Measurements from ENCODE around the gene WBP1L.
"Not testable (repeated sequence)": the region's sequence is repeated elsewhere in the genome, so short reads cannot be mapped to it uniquely, and the experiment has no call there.

Gene WBP1L

DNA sequence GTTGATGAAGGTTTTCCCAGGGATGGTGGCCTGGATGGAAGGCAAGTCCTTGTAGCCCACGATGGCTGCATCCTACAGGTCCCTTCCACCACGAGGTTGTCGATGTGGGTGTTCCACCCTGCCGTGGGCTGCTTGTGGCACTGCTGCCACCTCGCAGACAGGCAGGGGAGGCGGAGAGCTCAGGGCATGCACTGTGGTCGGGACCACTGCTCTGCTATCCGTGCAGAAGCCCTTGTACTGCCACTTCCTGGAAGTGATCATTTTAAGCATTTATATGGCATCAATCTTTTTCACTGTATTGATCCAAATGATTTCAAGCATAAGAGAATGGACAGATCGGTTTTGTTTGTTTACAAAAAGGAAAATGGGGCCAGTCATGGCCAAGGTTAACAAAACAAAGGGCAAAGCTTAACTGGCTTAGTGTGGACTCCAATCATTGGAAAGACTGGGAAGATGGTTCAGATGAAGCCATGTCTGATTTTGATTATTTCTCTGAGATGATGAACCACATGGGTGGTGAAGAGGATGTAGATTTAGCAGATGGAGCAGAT lies 101.7 kb downstream of the WBP1L start:
- no peak for DNase-seq

- no peak for DNase-seq
These were observed 106.3 kb downstream of the WBP1L start for GRCh38 chr10:102850025-102850518.

GRCh38 chr10:102853237-102853636 lies 109.5 kb downstream of the WBP1L start:
- not testable (repeated sequence) for DNase-seq

- DNase-seq: not testable (repeated sequence)
These were observed 112.1 kb downstream of the WBP1L start for GRCh38 chr10:102855731-102856436.

DNA sequence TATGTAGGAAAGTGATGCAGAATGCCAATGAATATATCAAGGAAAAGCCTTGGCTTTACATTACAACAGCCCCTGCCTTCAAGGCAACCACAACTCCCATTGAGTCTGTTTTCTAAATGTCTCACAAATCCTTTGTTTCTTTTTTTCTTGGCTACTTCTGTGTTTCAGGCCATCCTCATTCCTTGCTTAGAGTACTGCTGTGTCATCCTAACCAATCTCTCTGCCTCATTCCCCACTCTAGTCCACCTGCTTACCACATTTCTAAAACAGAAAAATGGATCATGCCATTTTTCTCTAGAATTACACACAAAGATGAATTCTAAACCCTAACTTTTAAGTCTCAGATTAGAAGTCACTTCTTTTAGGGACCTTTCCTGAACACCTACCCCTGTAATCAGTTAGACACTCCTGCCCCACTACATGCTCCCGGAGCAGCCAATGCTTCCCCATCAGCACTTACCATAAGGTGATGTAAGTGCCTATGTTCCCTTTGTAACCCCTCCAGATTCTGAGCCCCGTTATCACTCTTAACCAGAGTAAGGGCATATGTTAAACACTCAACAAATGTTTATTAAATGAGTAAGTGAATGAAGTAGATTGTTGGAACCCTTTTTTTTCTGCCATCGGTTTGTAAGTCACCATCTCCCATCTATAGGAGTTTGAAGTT lies 113.1 kb downstream of the WBP1L start:
- DNase-seq: no peak

- DNase-seq: no peak
These were observed 116.2 kb downstream of the WBP1L start for GRCh38 chr10:102859911-102860310.

DNA sequence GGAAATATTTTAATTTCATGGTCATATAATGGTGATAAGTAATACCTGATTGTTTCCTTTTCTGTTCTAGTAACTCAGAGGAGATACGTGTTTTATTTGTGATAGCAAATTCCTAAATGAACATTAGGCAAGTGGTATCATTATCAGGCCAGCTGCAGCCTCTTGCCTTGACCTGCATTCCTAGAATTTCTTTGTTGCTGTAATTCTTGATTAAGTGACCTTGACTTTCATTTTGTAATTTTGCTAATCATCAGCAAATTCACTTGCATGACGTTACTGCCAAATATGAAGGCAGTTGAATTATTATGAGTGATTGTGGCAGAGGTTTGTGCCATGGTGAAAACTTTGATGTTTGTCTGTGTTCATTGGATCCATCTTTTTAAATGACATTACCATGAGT lies 119.9 kb downstream of the WBP1L start:
- no peak for DNase-seq

DNA sequence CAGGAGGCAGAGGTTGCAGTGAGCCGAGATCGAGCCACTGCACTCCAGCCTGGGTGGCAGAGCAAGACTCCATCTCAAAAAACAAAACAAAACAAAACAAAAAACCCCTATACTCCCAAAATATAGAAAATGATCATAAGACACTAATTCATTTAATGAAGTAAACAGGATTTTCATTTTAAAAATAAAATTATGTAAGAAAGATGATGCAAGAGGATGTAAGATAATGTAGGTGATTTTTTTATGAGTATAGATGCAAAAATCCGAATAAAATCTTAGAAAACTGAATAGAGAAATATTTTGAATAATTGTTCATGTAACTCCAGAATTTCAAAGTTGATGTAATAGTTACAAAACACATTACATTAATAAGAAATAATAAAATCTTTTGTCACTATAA lies 121.9 kb downstream of the WBP1L start:
- DNase-seq: no peak
